CD1c-positive myeloid dendritic cell (primary cell): Measurements from ENCODE around the gene ATIC.
A peak's percentile ranks its signal among the peaks of the same experiment; 100 is the strongest.

Experiments used
- DNase-seq: peaks from one replicate; pipeline ENCODE4 v3.0.0-alpha.2; 2016; ENCODE audit errors: extremely low spot score

ATIC gene

DNA sequence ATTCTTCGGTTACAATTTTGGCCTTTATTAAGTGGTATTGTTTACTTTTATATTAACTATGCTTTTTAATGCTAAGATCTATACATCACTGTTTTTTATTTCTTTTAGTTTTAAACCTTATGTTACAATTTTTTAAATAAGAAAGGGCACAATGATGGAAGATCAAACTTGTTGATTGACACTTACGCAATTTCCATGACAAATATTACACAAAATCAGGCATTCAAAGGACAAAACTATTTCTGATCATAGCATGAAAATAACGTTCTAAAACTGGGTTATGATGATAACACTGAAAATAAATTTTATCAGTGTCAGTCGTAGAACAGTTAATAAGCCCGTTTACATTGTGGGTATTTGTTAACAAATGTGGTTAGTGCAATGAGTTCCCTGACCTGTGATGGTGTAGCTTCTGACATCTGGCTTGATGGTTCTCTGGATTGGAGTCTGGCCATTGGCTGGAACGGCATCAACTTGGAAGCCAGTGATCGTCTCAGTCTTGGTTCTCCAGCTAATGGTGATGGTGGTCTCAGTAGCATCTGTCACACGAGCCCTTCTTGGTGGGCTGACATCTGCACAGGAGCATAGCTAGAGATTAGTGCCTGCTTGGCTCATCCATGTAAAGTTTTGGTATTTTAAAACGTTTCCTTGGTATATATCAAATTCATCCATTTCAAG, 64.4 kb downstream of the ATIC start:
- DNase-seq = no peak

DNA sequence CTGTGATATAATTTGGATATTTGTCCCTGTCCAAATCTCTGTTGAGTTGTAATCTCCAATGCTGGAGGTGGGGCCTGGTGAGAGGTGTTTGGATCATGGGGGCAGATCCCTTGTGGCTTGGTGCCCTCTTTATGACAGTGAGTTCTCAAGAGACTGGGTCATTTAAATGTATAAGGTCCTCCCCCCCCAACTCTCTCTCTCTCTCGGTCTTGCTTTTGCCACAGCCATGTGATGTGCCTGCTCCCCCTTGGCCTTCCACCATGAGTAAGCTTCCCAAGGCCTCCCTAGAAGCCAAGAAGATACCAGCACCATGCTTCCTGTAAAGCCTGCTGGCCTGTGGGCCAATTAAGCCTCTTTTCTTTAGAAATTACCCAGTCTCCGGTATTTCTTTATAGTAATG, 65.4 kb downstream of the ATIC start:
- no peak for DNase-seq

DNA sequence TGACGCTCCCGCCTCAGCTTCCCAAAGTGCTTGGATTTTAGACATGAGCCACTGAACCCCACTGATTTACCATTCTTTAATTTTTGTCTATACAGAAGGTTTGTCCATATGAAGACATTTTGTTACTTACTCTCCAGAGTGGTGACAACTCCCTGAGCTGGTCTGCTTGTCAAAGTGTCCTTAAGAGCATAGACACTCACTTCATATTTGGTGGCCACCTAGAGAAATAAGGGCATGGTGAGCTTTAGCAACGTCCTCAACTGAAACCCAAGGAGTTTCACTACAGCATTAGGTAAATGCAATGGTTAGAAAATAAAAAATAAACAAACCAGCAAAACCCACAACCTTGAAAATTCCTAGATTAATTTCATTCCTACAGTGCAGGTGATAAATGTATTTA, 66.2 kb downstream of the ATIC start:
- no peak for DNase-seq

DNA sequence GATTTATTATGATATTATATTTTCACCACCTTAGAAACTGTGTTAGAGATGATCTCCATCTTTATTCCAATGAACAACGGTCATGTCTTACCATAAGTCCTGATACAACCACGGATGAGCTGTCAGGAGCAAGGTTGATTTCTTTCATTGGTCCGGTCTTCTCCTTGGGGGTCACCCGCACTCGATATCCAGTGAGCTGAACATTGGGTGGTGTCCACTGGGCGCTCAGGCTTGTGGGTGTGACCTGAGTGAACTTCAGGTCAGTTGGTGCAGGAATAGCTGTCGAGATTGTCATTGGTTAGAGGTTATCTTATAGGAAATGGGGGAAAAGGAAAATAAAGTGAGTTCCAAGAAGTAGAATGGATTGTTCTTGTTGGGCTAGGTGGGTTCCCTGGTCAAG, 67.2 kb downstream of the ATIC start:
- DNase-seq = no peak

DNA sequence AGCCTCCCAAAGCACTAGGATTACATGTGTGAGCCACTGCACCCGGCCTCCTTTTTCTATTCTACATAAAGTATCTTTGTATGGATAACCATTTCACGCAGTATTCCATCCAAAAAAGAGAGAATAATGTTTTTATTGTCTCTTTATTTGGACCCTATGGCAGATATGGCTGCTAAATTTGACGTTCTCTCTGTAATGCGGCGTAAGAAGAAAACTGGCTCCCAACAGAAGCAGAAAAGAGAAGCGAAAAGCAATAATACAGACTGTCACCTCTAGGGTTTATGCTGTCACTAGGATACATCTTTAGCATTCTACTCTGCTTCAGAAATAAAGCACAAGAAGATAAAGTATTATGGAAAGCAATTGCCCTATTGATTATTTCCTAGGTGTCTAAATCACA, 68.1 kb downstream of the ATIC start:
- no peak for DNase-seq

DNA sequence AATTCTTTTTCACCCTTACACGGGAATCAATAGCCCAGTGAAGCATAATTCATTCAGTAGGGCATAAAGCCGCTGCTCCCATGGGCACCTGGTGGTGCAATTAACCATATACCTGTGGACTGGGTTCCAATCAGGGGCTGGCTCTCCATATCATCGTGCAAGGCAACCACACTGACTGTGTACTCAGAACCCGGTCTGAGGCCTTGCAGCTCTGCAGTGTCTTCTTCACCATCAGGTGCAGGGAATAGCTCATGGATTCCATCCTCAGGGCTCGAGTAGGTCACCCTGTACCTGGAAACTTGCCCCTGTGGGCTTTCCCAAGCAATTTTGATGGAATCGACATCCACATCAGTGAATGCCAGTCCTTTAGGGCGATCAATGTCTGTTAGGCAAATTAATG, 68.8 kb downstream of the ATIC start:
- DNase-seq = no peak

DNA sequence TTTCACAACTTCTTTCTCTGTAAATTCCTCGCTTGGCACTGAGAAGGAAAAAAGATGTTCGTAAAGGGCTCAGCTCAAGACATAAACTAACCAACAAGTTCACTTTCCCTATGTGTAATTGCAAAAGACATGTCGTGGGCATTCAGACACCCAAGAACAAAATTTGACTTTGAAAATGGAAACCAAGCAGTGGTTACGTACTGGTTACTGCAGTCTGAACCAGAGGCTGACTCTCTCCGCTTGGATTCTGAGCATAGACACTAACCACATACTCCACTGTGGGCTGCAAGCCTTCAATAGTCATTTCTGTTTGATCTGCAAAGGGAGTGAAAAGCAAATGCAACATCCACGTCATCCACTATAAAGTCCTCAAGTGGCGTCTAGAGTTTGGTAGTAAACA, 70.2 kb downstream of the ATIC start:
- DNase-seq = no peak

DNA sequence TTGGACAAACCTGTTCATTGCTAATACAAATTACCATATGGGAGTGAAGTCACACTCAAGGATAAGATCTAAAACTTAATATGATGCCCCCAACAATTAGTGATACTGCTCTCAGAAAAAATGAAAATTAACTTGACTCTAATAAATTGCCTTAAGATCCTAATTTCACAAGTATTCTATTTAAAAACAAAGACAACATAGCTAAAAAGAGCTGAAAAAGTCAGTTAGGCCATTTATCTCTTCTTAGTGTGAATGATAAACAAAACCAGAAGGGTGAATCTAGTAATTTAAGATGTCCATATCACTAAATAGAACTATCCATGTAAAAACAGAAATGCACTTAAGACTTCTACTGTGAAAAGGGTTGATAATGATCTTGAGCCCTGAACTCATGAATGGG, 70.6 kb downstream of the ATIC start:
- no peak for DNase-seq

DNA sequence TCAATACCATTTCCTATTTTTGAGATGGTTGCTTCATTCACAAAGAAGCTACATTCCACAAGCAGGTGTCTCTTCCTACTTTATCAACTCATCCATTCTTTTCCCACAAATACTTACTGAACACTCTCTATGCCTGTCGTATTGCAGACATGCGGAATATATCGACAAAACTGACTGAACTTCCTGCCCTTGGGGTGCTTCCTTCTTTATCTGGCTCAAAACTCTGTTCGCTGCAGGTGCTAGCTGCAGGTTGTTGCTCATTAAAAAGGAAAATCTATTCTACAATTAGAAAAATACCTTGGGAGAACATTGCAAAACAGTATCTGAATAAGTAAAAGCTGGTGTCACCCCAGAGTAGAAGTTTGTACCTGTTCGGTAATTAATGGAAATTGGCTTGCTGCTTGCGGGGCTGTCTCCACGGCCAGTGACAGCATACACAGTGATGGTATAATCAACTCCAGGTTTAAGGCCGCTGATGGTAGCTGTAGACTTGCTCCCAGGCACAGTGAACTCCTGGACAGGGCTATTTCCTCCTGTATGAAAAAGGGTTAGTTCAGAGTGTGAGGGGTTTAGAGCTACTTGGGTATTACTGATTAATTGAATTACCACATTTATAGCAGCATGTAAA, 71.9 kb downstream of the ATIC start:
- DNase-seq = no peak

DNA sequence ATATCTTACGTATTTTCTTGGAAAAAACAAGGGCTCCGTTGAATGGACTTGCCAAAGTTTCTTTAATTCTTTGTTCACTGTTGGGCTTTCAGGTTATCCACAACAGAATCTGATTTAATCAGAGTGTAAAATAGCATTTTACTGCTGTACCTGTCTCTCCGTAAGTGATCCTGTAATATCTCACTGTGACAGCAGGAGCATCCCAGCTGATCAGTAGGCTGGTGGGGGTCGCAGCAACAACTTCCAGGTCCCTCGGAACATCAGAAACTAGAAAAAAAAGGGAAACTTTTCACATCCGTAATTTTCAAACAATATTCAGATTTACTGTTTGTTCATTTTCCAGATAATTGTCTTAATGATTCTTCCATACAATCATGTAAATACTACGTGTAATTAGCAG, 72.9 kb downstream of the ATIC start:
- no peak for DNase-seq

DNA sequence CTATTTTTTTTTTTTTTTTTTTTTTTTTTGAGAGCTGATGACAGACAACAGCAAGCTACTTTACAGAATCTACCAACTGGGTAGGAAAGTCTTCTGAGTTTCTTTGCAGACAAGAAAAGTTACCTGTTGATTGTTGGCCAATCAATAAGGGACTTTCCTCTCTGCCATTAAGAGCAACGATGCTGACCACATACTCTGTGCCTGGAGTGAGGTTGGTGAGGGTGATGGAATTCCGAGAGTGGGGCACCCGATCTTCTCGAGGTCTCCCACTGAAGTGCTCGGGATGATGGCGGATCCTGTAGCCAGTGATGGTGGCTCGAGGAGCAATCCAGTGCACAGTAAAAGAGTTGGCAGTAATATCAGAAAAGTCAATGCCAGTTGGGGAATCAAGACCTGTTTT, 74.7 kb downstream of the ATIC start:
- no peak for DNase-seq

DNA sequence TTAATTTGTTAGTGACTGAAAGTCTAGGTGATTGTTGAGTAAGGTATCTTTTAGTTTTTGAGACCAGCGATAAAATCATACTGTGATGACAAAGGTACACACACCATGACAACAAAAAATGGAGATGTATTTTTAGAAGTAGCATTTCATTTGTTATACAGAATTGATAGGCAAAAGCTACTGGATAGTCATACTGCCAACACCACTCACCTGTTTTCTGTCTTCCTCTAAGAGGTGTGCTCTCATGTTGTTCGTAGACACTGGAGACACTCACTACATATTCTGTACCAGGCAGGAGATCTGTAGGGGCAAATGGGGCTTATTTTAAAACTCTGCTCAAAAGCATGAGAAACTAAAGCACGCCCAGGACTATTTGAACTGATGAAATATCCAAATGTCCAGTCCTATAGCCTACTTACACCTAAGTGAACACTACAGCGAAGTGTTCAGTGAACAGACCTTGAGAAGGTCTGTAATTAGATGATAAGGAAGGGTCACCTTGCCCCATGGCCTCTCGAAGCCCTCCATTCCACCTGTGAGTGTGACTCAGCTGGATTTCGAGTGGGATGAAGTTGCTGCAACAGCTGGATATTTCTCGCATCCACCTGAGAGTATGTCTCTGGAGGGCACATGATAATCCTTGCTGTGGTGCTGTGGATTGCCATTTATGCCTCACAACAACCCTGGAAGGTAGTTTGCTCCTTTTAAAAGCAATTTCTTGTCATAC, 76.3 kb downstream of the ATIC start:
- no peak for DNase-seq

DNA sequence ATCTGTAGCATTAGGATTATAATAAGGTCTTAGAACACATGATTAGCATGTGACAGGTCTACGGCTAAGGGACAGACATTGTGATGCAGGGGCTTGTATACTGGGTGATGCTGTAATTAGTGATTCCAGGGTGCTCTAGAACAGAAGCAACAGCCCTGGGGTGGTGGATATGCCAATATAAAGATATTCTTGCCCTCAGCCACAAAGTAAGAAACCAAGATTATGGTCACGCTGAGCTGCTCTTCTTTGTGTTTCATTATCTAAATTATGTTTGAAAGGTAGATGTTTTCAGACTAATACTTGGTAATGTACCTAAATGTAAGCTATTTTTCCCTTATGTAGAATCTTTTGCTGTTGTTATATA, 78.7 kb downstream of the ATIC start:
- no peak for DNase-seq

DNA sequence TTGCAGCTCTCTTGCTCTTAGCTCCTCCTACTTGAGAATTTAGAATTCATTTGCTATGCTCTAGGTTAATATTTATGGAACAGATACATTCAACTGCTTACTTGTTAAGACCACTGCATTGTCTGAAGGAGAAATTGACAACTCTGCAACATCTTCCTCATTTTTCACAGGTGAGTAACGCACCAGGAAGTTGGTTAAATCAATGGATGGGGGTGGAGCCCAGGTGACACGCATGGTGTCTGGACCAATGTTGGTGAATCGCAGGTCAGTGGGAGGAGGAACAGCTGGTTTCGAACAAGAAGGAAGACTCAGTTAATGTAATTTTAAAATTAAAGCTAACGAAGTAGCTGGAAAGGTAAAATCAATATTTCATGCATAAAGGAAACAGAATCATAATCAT, 79.7 kb downstream of the ATIC start:
- no peak for DNase-seq

DNA sequence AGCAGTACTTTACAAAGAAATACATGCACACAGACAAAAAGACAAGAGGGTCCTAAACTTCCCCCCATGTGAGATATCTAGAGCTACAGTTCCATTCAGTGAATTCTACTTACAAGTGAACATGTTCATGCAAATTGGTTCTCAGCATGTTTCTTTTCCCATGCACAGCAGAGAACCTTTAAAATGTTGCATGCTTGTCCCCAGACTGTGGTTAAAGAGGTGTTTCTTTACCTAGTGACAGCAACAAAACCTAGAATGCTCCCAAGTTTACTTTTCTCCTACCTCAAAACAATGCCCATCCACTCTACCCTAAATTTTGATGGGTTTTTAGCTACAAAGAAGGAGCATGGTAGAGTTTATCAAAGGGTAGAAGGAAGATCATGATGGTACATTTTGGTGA, 80.3 kb downstream of the ATIC start:
- no peak for DNase-seq

DNA sequence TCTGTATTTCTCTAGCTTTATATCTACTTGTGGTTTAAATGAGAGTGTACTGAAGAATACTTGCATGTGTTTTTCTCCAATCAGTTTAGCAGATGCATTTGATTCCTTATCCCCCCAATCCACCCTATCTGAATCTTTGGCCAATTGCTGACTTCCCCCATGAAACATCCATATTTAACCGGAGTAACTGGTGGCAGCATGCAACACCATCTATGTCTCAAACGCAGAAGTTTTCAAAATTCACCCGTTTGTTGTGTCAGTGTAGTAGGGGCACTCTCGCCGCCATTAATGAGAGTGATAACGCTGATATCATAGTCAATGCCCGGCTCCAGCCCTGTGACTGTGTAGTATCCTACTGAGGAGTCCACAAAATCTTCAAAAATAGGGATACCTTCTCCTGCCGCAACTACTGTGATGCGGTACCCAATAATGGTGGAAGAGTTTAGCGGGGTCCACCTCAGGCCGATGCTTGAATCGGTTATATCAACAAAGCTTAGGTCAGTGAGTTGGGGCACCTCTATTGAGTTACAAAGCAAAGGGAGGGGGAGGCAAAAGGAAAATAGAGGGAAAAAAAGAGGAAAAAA, 80.9 kb downstream of the ATIC start:
- no peak for DNase-seq

DNA sequence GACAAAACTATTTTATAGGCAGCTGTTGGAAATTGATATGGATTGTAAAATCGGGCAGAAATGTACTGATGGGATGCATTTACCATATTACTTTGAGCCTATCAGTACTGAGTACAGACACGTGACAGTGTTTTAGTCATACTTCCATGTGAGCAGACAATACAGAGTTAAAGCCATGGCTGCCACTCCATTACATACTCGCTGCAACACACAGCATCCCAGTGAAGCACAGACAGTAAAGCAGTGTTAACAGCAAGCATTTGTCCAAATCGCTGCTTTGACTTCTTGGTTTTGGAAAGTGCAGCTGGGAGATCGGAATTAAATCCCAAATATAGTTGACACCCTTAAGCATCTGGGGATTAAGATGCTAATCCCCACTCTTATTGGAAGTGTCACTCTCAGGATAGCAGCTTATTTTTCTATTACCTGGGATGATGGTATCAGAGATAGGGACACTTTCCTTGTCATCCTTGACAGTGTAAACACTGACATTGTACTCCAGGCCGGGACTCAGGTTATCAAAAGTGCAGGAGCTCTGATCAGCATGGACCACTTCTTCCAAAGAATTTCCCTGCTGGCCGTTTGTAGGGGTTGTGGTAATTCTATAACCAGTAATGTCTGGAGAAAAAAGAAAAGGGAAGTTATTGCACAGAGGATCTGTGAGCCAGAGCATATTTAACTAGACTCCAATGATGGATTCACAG, 82.4 kb downstream of the ATIC start:
- no peak for DNase-seq

DNA sequence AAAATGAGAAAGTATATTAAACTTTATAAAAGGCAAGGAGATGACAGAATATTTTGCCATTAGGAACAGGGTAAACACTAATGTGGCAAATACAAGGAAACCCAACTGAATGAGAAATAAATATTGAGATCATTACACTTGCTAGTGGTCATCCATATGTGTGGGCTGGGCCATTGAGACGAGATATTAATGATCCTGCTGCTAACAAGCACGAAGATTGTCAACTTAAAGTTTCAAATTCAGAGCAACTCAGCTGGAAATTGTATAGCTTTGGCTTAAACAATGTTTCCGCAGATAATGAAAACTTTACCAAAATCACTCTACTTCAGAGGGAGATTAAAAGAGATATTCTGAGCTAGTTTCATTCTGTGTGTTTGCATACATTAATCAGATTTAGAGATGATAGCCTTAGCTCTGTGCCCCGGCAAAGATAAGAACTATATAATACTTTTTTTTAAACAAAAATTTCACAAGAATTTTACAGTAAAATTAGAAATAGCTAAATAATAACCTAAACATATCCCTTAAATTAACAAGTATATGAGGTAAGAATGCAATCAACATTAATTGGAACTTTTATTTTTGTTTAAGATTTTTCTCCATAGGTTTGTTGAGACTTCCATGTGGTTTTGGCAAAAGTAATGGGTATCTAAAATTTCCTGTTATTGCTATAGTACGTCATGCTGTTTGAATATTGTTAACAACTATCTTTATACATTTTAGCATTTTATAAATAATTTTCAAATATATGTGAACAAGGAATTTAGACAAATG, 84.0 kb downstream of the ATIC start:
- no peak for DNase-seq

DNA sequence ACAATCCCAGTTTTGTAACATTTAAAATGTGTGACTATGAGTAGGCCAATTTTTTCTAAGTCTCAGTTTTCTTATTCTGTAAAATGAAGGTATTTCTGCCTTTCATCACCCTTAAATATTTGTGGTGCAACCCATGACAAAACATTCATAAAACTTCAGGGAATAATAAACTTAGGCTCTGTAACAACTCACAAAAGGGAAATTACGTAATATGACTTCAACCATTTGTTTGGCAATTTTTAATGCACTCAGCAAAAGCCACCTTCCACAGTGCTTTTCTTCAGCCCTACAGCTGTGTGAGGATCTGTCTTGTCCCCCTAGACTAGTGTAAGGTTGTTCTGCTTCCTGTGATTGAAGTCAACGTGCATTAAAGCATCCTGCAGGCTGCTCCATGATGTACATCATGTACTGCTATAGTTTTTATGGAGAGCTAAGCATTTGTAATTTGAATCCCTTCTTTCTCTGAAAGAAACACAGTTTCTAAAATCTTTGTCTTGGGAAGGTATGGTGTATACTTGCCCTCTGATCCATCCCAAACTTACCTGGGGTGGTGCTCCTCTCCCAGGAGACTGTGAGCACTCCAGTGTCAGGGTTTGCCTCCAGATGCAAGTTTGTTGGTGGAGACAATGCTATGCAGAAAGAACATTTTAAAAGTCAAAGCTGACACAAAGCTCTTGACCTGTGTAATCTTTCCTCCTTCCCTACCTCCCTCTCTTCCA, 84.9 kb downstream of the ATIC start:
- DNase-seq = peak; percentile 16

DNA sequence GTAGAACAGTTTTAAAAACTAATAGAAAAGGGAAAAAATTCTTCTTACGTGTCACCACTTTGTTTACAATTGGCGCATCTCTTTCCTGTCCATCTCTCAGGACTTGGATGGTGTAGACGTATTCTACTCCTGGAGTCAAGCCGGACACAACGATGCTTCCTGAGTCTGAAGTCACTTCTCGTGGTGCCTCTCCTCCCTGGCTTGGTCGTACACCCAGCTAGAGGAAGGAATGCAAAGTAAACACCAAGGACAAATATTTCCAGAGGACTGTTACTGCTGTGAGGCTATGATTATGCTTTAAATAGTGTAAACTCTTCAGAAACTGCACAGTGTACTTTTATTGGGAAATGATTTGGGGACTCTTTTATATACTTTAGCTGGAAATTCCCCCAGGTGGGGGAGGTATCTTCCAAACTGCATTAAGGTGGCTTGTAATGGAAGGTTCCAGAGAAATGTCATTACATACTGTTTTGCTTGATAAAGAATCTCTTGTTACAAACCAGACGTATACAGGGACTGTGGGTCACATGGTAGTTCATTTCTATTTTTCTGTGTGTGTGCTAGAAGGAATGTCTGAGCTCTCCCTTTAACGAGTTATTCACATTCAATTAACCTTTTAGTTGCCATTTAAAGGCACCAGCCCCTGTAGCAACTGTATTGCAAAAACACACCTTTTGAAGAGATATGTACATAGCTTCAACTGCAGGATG, 85.9 kb downstream of the ATIC start:
- no peak for DNase-seq
